Gastroesophageal sphincter (tissue), 3 donors: ENCODE data around the gene FYCO1.

ENCODE experiments used
- CTCF ChIP-seq, 4 experiments: fragments of 200-600 bp in 2 of 4; fragments of 450-650 bp in 2 of 4; sonication (generic) in 1 of 4; IDR thresholded peaks; one replicate each; pipeline ENCODE4 v1.5.1; 2017 to 2019; ENCODE audit warnings: antibody characterized with exemption in 4 of 4, mild to moderate bottlenecking in 2 of 4, moderate library complexity in 2 of 4
- EP300 ChIP-seq: sonication (generic); formaldehyde crosslinking; IDR thresholded peaks from one replicate; pipeline ENCODE4 v1.6.1; 2017; ENCODE audit warnings: antibody characterized with exemption, mild to moderate bottlenecking
- POLR2A ChIP-seq, 2 donors: fragments of 450-650 bp; IDR thresholded peaks; one replicate each; pipeline ENCODE4 v1.6.1; 2017; ENCODE audit warnings: antibody characterized with exemption in 2 of 2, mild to moderate bottlenecking in 2 of 2, moderate library complexity in 1 of 2

GRCh38 chr3:45905755-45906154 lies 89.9 kb downstream of the FYCO1 start:
- TF ChIP-seq CTCF (IDR thresholded peaks at IDR 0.05) (no peak), POLR2A (IDR thresholded peaks at IDR 0.05) (no peak), EP300 (no peak)
